ENCODE measurements around the gene ACTL10.
"Not testable (repeated sequence)": the region's sequence is repeated elsewhere in the genome, so short reads cannot be mapped to it uniquely, and the experiment has no call there.

The ACTL10 gene

DNA sequence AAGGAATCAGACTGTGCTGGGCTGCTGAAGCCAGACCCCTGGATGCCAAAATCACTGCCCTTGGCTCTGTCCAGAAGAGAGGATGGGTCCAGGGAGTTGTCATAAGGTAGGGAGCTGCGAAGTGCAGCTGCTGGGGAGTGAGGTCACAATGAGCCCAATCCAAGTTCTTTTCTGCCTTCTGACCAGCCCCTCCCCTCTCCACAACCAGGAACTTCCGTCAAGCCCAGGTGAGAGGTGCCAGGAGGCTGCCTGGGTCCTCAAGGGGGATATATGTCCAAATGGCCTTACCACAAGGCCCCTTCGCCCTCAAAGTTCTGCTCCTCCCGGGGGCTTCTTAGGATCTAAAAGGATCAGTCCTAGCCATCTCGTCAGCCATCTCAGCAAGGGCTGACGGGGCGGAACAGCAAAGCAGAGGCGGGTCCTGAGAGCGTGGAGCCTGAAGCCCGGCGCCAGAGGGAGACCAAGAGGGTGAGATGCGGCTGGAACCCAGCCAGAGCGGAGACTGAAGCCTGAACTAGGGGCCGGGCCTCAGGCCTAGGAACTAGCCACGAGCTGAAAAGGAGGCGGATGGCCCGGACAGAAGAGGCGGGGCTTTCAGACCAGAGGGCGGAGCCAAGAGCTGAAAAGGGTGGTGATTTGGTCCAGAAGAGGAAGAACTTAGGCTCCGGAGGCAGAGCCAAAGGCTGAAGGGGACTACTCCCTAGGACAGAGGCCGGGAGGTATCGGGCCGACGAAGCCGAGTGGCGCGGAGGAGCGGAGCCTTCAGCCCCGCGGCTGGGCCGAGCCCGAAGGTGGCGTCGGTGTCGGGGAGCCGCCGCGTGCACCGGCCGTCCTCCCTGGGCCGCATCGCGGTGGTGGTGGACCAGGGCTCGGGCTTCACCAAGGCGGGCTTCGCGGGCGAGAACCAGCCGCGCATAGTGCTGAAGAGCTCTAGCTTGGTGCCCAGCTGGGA is at the start of gene ACTL10:
Gene ACTL10 (plus strand): TSS at position 651 of the 952 bp plus-strand sequence. CDS start 555 bp downstream, outside the sequence.
- DNase-seq (ENCODE audit: low spot score): peak; percentile 97

DNA sequence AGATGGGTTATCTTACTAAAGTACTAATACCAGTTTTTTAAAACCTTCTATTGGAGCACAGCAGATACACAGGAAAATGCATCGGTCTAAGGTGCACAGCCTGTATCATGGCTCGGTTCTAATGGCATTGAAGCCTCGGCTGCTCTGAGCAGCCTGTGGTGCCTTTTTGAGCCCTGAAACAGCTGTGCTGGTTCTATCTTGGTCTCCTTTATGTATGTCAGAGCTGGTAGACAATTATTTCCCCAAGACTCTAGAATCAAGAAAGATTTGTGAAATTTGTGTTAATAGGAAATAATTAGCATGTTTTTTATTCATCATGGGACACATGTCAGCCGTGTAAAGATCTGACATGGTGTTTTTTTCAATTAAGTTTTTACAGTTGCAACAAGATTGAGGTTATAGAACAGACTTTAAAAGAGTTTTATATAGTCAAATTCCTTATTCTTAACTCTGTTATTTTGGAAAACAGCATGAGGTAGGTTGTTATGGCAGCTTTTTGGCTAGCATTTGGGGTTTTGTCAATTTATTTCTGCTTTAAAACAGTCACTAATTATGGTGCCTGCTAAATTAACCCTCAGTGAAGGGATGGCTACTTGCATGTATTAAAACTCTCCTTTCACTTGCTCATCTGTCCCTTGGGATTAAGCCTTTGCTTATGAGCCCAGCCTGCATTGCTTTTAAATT is 44.9 kb upstream of the ACTL10 start:
- DNase-seq (ENCODE audit: low spot score): no peak

DNA sequence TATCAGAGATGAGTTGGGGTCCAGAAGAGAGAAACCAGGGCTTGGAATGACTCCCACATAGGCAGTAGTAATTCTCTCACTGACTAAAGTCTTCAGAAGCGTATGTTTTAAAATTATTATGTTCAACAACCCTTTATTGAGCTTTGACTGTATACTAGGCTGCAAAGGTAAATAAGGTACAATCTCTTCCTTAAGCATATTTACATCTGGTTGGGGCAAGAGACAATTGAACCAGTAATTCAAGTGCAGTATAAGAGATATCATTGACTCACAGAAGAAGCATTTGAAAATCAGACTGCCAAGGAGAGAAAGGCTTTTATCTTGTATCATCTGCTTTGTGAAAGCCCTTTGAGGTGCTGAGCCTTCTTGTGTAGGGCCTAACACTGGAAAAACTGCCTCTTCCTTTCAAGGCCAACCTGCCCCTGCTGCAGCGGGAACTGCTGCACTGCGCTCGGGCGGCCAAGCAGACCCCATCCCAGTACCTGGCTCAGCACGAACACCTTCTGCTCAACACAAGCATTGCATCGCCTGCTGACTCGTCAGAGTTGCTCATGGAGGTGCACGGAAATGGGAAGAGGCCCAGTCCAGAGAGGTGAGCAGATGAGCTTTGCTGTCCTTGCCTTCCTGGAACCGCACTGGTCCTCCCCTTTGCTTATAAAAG is 43.9 kb upstream of the ACTL10 start:
- DNase-seq (ENCODE audit: low spot score): no peak

DNA sequence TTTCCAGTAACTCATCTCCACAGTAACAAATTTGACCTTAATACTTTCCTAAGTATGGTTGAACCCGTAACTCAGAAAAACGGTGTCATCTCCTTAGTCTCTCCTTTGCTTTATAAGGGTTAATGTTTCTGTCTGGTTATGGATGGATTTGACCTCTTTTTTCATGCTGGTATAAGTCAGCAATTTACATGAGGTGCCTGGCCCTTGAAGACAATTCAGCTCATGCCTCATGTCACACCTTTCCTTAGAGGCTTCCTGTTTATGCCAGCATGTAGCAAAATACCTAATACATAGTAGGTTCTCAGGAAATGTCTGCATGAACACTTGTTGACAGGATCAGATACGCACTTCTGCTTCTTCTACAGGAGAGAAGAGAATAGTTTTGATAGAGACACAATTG is 42.3 kb upstream of the ACTL10 start:
- no peak for DNase-seq (ENCODE audit: low spot score)

DNA sequence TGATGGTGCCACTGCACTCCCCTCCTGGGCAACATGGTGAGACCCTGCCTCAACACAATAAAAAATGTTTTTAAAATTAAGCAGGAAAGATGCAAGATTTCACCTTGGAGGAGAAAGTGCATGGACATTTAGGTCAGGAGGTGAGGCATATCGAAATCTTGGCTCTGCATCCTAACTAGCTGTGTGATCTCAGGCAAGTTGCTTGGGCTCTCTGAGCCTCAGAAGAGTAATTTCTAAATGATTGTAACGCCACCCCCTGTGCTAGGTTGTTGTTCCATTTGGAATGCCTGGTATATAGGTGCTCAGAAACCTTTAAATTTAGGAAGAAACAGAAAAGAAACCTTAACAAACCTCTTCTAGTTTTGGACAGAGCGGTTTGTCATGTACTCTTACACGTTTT is 40.6 kb upstream of the ACTL10 start:
- DNase-seq (ENCODE audit: low spot score): no peak

DNA sequence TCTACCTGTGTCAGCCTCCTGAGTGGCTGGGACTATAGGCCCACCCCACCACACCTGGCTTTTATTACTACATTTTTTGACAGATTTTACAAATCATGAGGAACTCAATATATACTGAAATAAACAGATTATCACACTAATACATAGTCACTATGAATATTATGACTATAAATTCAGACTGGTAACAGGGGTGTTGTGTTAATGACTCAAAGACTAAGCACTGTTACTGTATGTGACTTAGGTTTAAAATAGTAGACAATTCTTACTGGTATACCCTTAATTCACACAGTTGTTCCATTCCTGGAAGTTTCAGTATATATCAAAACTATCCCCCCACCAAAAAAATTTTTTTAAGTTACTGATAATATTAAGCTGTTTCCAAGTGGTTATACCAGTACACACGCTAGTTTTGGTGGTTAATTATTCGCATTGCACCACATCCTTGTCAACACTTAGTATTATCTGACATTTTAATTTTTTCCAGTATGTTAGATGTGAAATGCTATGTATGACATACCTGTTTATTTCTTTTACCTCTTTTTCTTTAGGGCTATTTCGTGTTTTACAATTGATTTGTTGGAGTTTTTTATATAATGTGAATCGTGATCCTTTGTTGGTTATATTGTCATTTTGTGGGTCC is 39.0 kb upstream of the ACTL10 start:
- no peak for DNase-seq (ENCODE audit: low spot score)

DNA sequence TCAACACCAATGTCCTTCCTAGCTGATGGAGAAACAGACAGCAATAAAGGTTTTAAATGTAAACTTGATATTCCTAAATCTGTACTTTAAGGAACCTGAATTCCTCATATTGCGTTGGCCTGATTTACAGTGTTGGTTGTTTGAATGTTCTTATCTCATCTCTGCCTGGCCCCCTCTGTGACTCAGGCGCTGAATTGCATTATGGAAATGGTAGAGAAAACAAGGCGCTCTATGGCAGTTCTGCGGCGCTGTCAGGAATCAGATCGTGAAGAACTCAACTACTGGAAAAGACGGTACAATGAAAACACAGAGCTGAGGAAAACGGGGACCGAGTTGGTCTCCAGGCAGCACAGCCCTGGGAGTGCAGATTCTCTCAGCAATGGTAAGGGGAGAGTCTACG is 37.2 kb upstream of the ACTL10 start:
- no peak for DNase-seq (ENCODE audit: low spot score)

DNA sequence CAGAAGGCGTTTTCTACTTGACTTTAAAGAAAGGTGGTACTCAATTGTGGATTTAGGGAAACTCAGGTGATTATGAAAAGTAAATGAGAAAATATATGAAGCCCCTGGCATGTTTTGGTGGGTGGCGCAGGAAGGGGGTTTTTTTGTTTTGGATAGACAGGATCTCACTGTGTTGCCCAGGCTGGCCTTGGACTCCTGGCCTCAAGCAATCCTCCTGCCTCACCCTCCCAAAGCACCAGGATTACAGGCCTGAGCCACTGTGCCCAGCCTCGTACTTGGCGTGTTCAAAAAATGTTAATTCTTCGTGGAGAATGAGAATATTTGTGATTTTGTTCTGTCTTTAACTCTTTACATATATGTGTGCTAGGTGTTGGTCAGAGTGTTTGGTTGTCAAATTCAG is 36.8 kb upstream of the ACTL10 start:
- no peak for DNase-seq (ENCODE audit: low spot score)

DNA sequence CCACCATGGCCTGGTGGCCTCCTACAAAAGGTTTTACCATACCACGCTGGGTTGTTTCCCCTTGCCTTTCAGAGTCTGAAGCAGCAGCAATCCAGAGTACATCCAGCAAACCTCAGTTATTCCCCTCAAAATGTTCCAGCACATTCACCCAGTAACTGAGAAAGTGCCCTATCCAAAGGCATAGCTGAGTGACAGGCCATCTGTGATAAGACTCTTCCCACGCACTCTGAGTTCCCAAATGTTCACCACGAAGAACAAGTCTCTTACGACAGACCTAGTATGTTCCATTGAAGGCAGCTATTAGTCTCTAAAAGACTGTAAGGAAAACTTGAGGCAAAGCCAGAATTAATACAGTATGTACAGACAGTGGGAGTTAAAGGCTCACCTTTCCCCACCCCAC is 36.2 kb upstream of the ACTL10 start:
- DNase-seq (ENCODE audit: low spot score): no peak

DNA sequence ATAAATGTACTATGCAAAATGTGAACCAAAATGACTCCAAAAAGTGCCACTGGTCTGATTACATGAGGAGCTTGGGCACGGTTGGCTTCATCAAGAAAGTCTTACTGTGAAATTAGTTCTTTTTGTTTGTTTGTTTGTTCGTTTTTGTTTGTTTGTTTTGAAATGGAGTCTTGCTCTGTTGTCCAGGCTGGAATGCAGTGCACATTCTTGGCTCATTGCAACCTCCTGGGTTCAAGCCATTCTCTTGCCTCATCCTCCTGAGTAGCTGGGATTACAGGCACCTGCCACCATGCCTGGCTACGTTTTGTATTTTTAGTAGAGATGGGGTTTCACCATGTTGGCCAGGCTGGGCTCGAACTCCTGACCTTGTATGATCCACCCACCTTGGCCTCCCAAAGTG is 34.8 kb upstream of the ACTL10 start:
- DNase-seq (ENCODE audit: low spot score): not testable (repeated sequence)

DNA sequence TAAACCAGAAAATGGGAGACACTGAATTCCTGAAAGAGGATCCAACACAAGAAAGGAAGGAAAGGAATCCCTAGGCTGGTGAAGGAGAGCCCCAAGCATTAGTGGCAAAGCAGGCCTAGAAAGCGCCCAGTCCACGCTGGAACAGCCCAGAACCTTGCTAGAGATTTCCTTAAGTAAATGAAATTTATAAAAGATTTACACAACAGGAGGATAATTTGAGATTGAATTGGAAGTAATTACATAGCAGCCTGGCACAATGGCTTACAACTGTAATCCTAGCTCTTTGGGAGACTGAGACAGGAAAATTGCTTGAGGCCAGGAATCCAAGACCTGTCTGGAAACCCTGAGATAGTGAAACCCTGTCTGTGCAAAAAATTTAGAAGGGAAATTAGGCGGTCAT is 31.4 kb upstream of the ACTL10 start:
- DNase-seq (ENCODE audit: low spot score): no peak

DNA sequence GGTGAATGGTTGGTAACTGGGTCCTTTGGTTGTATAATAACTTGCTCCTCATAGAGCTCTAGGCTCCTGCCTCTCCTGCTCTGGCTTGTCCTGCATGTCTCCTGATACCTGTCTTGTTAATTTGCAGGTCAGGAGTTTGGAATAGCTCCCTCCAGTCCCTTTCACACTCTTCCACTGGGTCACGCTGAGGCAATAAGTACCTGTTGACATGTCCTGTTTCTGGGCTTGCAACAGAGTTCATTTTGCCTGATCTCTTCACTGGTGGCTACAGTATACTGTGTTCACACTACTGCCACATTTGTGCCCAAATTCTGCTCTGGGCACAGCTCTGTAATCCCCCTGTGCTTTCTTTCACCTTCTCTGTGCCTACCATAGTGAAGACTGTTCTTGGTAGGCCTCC is 30.0 kb upstream of the ACTL10 start:
- no peak for DNase-seq (ENCODE audit: low spot score)

DNA sequence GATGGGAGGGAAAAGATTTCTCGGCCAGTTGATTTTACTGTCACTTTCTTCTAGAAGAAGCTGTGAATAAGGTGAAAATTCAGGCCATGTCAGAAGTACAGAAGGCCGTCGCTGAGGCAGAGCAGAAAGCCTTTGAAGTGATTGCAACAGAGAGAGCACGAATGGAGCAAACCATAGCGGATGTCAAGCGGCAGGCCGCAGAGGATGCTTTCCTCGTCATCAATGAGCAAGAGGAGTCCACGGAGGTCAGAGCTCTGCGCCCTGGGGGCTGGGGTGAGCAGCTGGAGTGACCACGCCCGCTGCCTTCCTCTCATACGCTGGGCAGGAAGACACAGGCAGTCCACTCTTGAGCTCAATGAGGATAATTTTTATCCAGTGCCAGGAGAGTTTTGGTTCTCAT is 26.5 kb upstream of the ACTL10 start:
- no peak for DNase-seq (ENCODE audit: low spot score)

DNA sequence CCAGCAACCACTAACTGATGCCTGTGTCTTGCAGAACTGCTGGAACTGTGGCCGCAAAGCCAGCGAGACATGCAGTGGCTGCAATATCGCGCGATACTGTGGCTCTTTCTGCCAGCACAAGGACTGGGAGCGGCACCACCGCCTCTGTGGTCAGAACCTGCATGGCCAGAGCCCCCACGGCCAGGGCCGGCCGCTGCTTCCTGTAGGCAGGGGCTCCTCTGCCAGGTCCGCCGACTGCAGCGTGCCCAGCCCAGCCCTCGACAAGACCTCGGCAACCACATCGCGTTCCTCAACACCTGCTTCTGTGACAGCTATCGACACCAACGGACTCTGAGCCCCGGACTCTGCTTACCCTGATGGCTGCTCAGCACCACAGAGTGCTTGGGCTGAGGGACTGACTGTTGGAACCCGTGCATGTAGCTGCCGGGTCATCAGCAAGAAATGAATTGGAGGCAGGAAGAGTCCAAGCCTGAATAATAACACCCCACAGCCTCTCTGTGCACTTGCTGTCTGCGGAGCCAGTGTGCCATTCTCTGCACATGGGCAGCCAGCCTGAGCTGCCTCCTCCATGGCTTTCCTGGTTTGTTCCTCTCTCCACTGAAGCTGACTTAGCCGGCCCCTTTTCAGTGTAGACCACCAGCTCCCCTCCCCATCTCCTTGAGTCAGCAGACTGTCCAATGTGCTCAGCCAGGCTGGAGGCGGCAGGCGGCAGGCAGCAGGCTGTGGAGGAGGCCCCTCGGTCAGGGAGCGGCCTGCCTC is 22.3 kb upstream of the ACTL10 start:
- DNase-seq (ENCODE audit: low spot score): no peak

DNA sequence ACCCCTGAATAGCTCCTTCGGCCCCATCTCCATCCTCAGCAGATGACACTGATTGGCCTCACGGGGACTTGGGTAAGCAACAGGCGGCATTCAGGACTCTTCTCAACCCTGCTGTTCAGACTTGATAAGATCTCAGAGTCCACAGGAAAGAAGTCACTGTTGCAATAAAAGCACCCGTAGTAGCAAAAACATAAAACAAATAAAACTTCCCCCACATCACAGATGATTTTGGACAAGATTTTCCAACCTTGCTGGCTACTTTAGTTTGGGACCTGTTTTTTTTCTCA is 21.7 kb upstream of the ACTL10 start:
- no peak for DNase-seq (ENCODE audit: low spot score)

DNA sequence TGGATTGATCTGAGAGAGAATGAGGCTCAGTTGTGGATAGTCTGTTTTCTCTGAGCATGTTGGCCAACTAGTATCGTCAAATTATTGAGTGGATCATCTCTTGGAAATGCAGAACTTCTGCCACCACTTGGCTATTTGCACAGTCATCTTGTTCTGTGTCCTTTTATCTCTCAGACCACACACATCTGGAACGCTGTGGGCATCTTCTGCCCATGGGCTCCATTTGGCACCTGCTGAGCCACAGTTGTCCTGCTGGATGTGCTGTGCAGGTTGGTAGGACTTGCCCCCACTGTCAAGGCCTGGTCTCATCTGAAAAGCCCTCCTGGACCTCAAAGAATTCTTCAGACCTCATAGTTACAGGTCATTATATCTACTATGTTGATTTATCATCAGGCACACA is 21.3 kb upstream of the ACTL10 start:
- no peak for DNase-seq (ENCODE audit: low spot score)

DNA sequence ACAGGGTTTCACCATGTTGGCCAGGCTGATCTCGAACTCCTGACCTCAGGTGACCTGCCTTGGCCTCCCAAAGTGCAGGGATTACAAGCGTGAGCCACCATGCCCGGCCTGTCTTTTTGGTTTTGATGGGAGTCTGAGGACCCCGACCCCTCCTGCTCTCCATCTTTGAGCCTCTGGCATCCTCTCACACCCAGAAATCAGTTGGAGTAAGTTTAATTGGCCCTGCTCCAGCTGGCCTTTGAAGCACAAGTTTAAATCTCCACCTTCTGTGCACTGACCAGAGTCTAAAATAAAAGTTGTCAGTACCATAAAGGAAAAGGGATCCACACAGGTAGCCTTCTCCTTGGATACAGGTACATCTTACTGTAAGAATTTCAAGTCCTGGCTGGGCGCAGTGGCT is 20.6 kb upstream of the ACTL10 start:
- no peak for DNase-seq (ENCODE audit: low spot score)

DNA sequence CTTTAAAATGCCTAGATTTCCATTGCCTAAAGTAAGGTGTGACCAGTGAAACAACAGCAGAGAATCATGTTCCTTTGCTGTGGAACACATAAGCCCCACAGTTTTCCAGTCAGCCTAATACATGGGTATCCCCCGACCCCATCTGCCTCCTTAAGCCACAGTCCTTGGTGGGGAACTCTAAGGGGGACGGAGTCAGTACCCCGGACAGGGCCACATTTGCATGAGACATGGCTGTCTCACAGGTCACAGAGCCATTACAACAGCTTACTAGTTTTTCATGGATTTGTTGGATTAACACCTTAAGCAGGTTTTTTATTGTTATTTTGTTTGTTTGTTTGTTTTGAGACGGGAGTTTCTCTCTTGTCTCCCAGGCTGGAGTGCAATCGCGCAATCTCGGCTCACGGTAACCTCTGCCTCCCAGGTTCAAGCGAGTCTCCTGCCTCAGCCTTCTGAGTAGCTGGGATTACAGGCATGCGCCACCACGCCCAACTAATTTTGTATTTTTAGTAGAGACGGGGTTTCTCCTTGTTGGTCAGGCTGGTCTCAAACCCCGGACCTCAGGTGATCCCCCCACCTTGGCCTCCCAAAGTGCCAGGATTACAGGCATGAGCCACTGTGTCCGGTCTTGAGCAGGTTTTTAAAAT is 19.7 kb upstream of the ACTL10 start:
- not testable (repeated sequence) for DNase-seq (ENCODE audit: low spot score)

DNA sequence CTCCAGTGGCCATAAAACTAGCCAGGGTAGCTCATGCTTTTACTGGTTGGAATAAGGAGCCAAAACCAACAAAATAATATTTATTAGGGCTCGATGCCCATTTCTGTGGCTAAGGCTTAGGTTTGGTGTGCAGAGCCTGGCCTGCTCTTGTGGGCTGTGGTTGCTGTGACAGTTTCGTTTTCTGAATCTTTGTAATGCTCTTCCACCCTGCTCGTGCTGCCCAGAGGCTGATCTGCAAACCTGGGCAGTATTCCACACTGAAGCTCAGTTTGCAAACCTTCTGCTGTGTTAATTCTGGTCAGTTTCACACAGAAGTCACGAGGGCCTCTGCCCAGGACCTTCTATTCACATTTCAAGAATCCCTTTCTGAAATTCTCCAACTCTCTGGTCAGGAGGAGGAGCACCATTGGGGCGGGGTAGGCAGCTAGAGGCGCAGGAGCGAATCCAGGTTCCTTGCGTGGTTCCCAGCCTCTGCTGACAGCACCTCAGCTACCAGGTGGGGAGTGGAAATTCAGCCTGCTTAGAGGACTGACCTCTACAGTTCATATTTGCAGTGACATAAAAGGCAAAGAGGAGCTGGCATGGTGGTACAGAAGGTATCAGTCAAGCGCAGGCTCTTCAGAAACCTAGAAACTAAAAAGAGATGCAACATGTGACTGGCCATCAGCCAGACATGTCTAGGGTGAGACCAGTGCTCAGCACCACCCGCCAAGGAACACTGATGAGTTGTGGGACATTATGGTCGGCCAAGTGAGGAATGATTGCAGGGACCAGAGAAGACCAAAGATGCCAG is 18.9 kb upstream of the ACTL10 start:
- no peak for DNase-seq (ENCODE audit: low spot score)

DNA sequence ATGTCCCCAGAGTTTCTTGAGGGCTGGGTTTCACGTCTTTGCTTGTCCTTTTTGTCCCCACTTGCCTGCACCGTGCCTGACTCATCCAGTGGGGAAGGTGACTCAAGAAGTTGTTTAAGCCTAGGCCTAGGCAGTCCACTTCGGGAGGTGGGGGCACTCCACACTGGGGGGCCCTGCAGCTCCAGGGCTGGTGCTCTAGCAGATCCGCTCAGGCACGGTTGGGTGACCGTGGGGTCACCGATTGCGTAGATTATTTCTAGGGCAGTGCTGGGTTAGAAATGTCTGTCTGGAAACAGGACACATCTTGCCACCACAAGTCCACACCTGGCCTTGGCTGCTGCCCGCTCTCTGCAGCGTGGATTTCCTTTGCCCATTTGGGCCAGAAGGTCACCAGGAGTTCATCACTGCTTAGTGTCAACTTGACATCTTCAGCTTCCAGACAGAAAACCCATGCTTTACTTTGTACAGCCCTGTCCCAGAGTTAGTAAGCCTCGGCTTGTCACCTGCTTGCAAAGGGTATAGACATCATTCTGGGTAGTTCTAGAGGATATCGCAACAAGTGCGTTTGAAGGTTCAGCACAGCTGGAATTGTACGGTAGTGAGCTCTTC is 18.2 kb upstream of the ACTL10 start:
- no peak for DNase-seq (ENCODE audit: low spot score)

Measured in kidney capillary endothelial cell (primary cell).